Omental fat pad (tissue), 4 donors: ENCODE data around the gene GRID1. TPM values are rescaled to one million over a fixed set of nuclear protein-coding genes. Genes with fewer than 3 reads are reported as not detected.

Source experiments
- ATAC-seq: fragments of 150-250 bp; one replicate; pipeline ENCODE4 v1.9.1; 2016; ENCODE audit warnings: mild to moderate bottlenecking, moderate library complexity; ENCODE audit not compliant: low FRiP score
- DNase-seq: peaks from one replicate; pipeline ENCODE4 v3.0.0-alpha.2; 2019; ENCODE audit warnings: low spot score
- CTCF ChIP-seq, 3 donors: fragments of 450-650 bp; IDR thresholded peaks; one replicate each; pipeline ENCODE4 v1.5.1; 2016 to 2017; ENCODE audit warnings: antibody characterized with exemption in 3 of 3, mild to moderate bottlenecking in 3 of 3, moderate library complexity in 2 of 3
- total RNA-seq, 4 donors: library from RNA; depleted of rRNA; stranded (reverse); fragments of >200 nt; gene quantifications; one replicate each; pipeline ENCODE4 v1.1.0, GENCODE V29; 2016

GRID1 gene
- total RNA-seq, 4 donors from 2014 or later: 1.5 to 3.5 (median 2.4) TPM

GRCh38 chr10:85927952-85928665 lies 438.5 kb downstream of the GRID1 start:
- no peak for ATAC-seq
- no peak for DNase-seq
- no peak for TF ChIP-seq CTCF (IDR thresholded peaks at IDR 0.05)

- TF ChIP-seq CTCF (IDR thresholded peaks at IDR 0.05): no peak
- ATAC-seq (no peak), DNase-seq (no peak)
Measured at GRCh38 chr10:85926986-85927385, 439.6 kb downstream of the GRID1 start.

- ATAC-seq (no peak), DNase-seq (no peak)
- TF ChIP-seq CTCF (IDR thresholded peaks at IDR 0.05): no peak
Measured at GRCh38 chr10:85926136-85926535, 440.5 kb downstream of the GRID1 start.

GRCh38 chr10:85925201-85925750 lies 441.3 kb downstream of the GRID1 start:
- no peak for ATAC-seq
- DNase-seq: no peak
- no peak for TF ChIP-seq CTCF (IDR thresholded peaks at IDR 0.05)

GRCh38 chr10:85924382-85925102 lies 442.1 kb downstream of the GRID1 start:
- no peak for TF ChIP-seq CTCF (IDR thresholded peaks at IDR 0.05)
- ATAC-seq (no peak), DNase-seq (no peak)

GRCh38 chr10:85922356-85923129 lies 444.1 kb downstream of the GRID1 start:
- TF ChIP-seq CTCF (IDR thresholded peaks at IDR 0.05): no peak
- ATAC-seq: no peak
- DNase-seq: no peak
